CD14-positive monocyte (primary cell): ENCODE data around the gene ECEL1. TPM values are rescaled to one million over a fixed set of nuclear protein-coding genes. Genes with fewer than 3 reads are reported as not detected.

Experiments used
- DNase-seq, 3 donors: peaks; one replicate each; pipeline ENCODE4 v3.0.0-alpha.2; 2011 to 2022
- H2AFZ ChIP-seq: 2 replicates; pipeline ENCODE4 v1.6.0; 2012; ENCODE audit warnings: mild to moderate bottlenecking, low read depth, low read length, inconsistent platforms; ENCODE audit not compliant: insufficient read depth, poor library complexity, severe bottlenecking
- H3K27ac ChIP-seq, 2 donors: 1 replicate in 1 of 2; 2 replicates in 1 of 2; pipeline ENCODE4 v1.5.1; 2012 to 2013; ENCODE audit warnings: low read length in 2 of 2, control low read depth in 1 of 2, inconsistent platforms in 1 of 2, low read depth in 1 of 2, mild to moderate bottlenecking in 1 of 2
- H3K27me3 ChIP-seq, 2 donors: one replicate each; pipeline versions ENCODE4 v1.6.0 to v1.6.1; 2011 to 2013; ENCODE audit warnings: low read length in 2 of 2; ENCODE audit not compliant: control insufficient read depth in 2 of 2, insufficient read depth in 2 of 2
- H3K36me3 ChIP-seq, 2 donors: replicated peaks in 1 of 2; 1 replicate in 1 of 2; 2 replicates in 1 of 2; pipeline versions ENCODE4 v1.5.1 to v1.6.1; 2012 to 2013; ENCODE audit warnings: low read length in 2 of 2, control low read depth in 1 of 2, inconsistent platforms in 1 of 2, mild to moderate bottlenecking in 1 of 2; ENCODE audit not compliant: insufficient read depth in 2 of 2, control insufficient read depth in 1 of 2
- H3K4me1 ChIP-seq, 2 donors: 1 replicate in 1 of 2; 2 replicates in 1 of 2; pipeline versions ENCODE4 v1.5.1 to v1.6.1; 2012 to 2013; ENCODE audit warnings: low read length in 2 of 2, control low read depth in 1 of 2, inconsistent platforms in 1 of 2, mild to moderate bottlenecking in 1 of 2, moderate library complexity in 1 of 2; ENCODE audit not compliant: insufficient read depth in 2 of 2, control insufficient read depth in 1 of 2
- H3K4me2 ChIP-seq: replicated peaks from 2 replicates; pipeline ENCODE3; 2012; ENCODE audit warnings: low read length, moderate library complexity, mild to moderate bottlenecking; ENCODE audit not compliant: poor library complexity, severe bottlenecking; ENCODE audit errors: extremely low read depth
- H3K4me3 ChIP-seq, 3 experiments: fragments of 200-600 bp in 1 of 3; sonication (generic) in 1 of 3; replicated peaks in 1 of 3; 1 replicate in 2 of 3; 2 replicates in 1 of 3; pipeline ENCODE4 v1.5.1; 2011 to 2013; ENCODE audit warnings: low read length in 3 of 3, mild to moderate bottlenecking in 3 of 3, control low read depth in 2 of 3, low read depth in 2 of 3, inconsistent platforms in 1 of 3, moderate library complexity in 1 of 3
- H3K79me2 ChIP-seq: 2 replicates; pipeline ENCODE4 v1.6.0; 2012; ENCODE audit warnings: mild to moderate bottlenecking, control low read depth, inconsistent platforms, low read length, moderate library complexity; ENCODE audit not compliant: insufficient read depth
- H3K9ac ChIP-seq: 2 replicates; pipeline ENCODE4 v1.6.0; 2017; ENCODE audit warnings: low read length, mild to moderate bottlenecking; ENCODE audit not compliant: insufficient read depth, poor library complexity, severe bottlenecking
- H3K9me3 ChIP-seq, 2 donors: replicated peaks in 1 of 2; 1 replicate in 1 of 2; 2 replicates in 1 of 2; pipeline versions ENCODE4 v1.5.1 to v1.6.1; 2012 to 2013; ENCODE audit warnings: low read length in 2 of 2, control low read depth in 1 of 2; ENCODE audit not compliant: control insufficient read depth in 1 of 2, insufficient read depth in 1 of 2
- H4K20me1 ChIP-seq: 2 replicates; pipeline ENCODE4 v1.6.0; 2012; ENCODE audit warnings: mild to moderate bottlenecking, low read length, control low read depth, moderate library complexity; ENCODE audit not compliant: insufficient read depth
- H3K27ac Mint-ChIP-seq, 7 donors: one replicate each; pipeline ENCODE4 v1.8.0; 2020; ENCODE audit warnings: mild to moderate bottlenecking in 7 of 7, mixed read lengths in 7 of 7, moderate library complexity in 6 of 7, inconsistent platforms in 2 of 7
- H3K27me3 Mint-ChIP-seq, 3 donors: one replicate each; pipeline ENCODE4 v1.8.0; 2021 to 2022; ENCODE audit warnings: low read depth in 3 of 3, mild to moderate bottlenecking in 3 of 3, mixed read lengths in 3 of 3, moderate library complexity in 3 of 3, inconsistent platforms in 1 of 3
- H3K36me3 Mint-ChIP-seq, 2 donors: one replicate each; pipeline ENCODE4 v1.8.0; 2020; ENCODE audit warnings: mixed read lengths in 2 of 2, inconsistent platforms in 1 of 2, mild to moderate bottlenecking in 1 of 2
- H3K4me1 Mint-ChIP-seq: one replicate; pipeline ENCODE4 v1.8.0; 2020; ENCODE audit warnings: mild to moderate bottlenecking, mixed read lengths
- H3K4me3 Mint-ChIP-seq, 2 donors: one replicate each; pipeline ENCODE4 v1.8.0; 2020; ENCODE audit warnings: mild to moderate bottlenecking in 2 of 2, mixed read lengths in 2 of 2, moderate library complexity in 1 of 2
- H3K9me3 Mint-ChIP-seq, 7 donors: one replicate each; pipeline ENCODE4 v1.8.0; 2020 to 2022; ENCODE audit warnings: mixed read lengths in 7 of 7, mild to moderate bottlenecking in 6 of 7, moderate library complexity in 6 of 7, inconsistent platforms in 2 of 7
- CTCF ChIP-seq: fragments of 200-600 bp; IDR thresholded peaks from one replicate; pipeline ENCODE4 v1.8.0; 2022; ENCODE audit warnings: antibody characterized with exemption, mild to moderate bottlenecking
- whole genome bisulfite sequencing: methylation state at CpG from one replicate; pipeline ENCODE4 v1.1.5; 2013; ENCODE audit warnings: missing lambda C conversion rate; ENCODE audit not compliant: insufficient coverage; 5-methylcytosine and 5-hydroxymethylcytosine counted together
- intact Hi-C, 2 donors: fragments of 100-400 bp; cut with micrococcal nuclease; formaldehyde crosslinking; loops; one replicate each; pipeline versions ENCODE4 v1.15.0 to v1.15.1; 2023
- polyA plus RNA-seq, 3 donors: library from polyadenylated mRNA; depleted of rRNA in 1 of 3; unstranded in 2 of 3; stranded (reverse) in 1 of 3; fragments of 300-500 nt in 2 of 3; fragments of >200 nt in 1 of 3; fragmentation: Illumina TruSeq in 2 of 3; gene quantifications; 1 replicate in 2 of 3; 2 replicates in 1 of 3; pipeline ENCODE4 v1.2.3, GENCODE V29; 2012 to 2021

The ECEL1 gene
- polyA plus RNA-seq, 3 donors = not detected

GRCh38 chr2:232447638-232448303, 39.9 kb downstream of the ECEL1 start:
- Histone ChIP-seq H3K36me3 (no peaks in the 10 kb centered on the region), H3K27me3 (no peaks in the 10 kb centered on the region), H4K20me1 (no peaks in the 10 kb centered on the region), H3K79me2 (no peaks in the 10 kb centered on the region), H3K4me2 (no peak overlapping the region), H3K27ac (no peak overlapping the region), H3K9ac (no peak overlapping the region), H3K9me3 (no peaks in the 10 kb centered on the region), H3K4me1 (no peaks in the 10 kb centered on the region), H2AFZ (no peak overlapping the region), H3K4me3 (no peak overlapping the region)
- H3K36me3 Mint-ChIP-seq = no peaks in the 10 kb centered on the region
- H3K4me3 Mint-ChIP-seq = no peak overlapping the region
- H3K27ac Mint-ChIP-seq = no peak overlapping the region
- WGBS = 86% methylated on average over 9 of the region's 18 CpGs
- peaks cover 2 to 8% (median 2%) of the 10 kb centered on the region in 3 donors for H3K27me3 Mint-ChIP-seq
- H3K9me3 Mint-ChIP-seq = no peaks in the 10 kb centered on the region
- no peak for TF ChIP-seq CTCF
- H3K4me1 Mint-ChIP-seq = no peaks in the 10 kb centered on the region
- DNase-seq = no peak
- intact Hi-C loops = no loop called here

- WGBS = 86% methylated on average over 7 of the region's 9 CpGs
- Histone ChIP-seq H3K9ac (no peak overlapping the region), H3K36me3 (no peaks in the 10 kb centered on the region), H3K27me3 (no peaks in the 10 kb centered on the region), H3K9me3 (no peaks in the 10 kb centered on the region), H3K4me3 (no peak overlapping the region), H3K4me1 (no peaks in the 10 kb centered on the region), H2AFZ (no peak overlapping the region), H3K27ac (no peak overlapping the region), H3K4me2 (no peak overlapping the region), H4K20me1 (no peaks in the 10 kb centered on the region), H3K79me2 (no peaks in the 10 kb centered on the region)
- TF ChIP-seq CTCF = no peak
- H3K36me3 Mint-ChIP-seq = no peaks in the 10 kb centered on the region
- intact Hi-C loops = no loop called here
- peaks cover 2 to 6% (median 2%) of the 10 kb centered on the region in 3 donors for H3K27me3 Mint-ChIP-seq
- no peak overlapping the region for H3K4me3 Mint-ChIP-seq
- no peak overlapping the region for H3K27ac Mint-ChIP-seq
- no peak for DNase-seq
- H3K4me1 Mint-ChIP-seq = no peaks in the 10 kb centered on the region
- no peaks in the 10 kb centered on the region for H3K9me3 Mint-ChIP-seq
Observed at GRCh38 chr2:232447091-232447620, 40.5 kb downstream of the ECEL1 start.
